Lower leg skin (tissue), 4 donors: ENCODE data around the gene TMEM212. TPM values are rescaled to one million over a fixed set of nuclear protein-coding genes. Genes with fewer than 3 reads are reported as not detected.

ENCODE experiments used
- DNase-seq, 2 donors: peaks; one replicate each; pipeline ENCODE4 v3.0.0-alpha.2; 2019; ENCODE audit warnings: low spot score in 2 of 2
- H3K4me3 ChIP-seq: fragments of 200-600 bp; sonication (generic); 2 replicates; pipeline ENCODE4 v1.5.1; 2017; ENCODE audit warnings: mild to moderate bottlenecking, low read depth; ENCODE audit not compliant: poor library complexity, severe bottlenecking
- CTCF ChIP-seq, 3 donors: fragments of 450-650 bp; IDR thresholded peaks; one replicate each; pipeline ENCODE4 v1.5.1; 2016; ENCODE audit warnings: antibody characterized with exemption in 3 of 3, mild to moderate bottlenecking in 3 of 3, moderate library complexity in 2 of 3
- POLR2A ChIP-seq, 2 donors: fragments of 450-650 bp; IDR thresholded peaks; one replicate each; pipeline ENCODE4 v1.6.1; 2016 to 2017; ENCODE audit warnings: antibody characterized with exemption in 2 of 2, mild to moderate bottlenecking in 1 of 2, moderate library complexity in 1 of 2
- WGBS, 2 donors: methylation state at CpG; one replicate each; pipeline ENCODE4 v1.1.5; 2018; 5-methylcytosine and 5-hydroxymethylcytosine counted together
- intact Hi-C: fragments of 100-400 bp; cut with DNase I; formaldehyde crosslinking; loops from one replicate; pipeline ENCODE4 v1.15.0; 2023; ENCODE audit warnings: low total_unique reads
- total RNA-seq, 4 donors: library from RNA; depleted of rRNA; stranded (reverse); fragments of >200 nt; gene quantifications; one replicate each; pipeline ENCODE4 v1.1.0, GENCODE V29; 2016

The TMEM212 gene
- total RNA-seq, 4 donors from 2014 or later, result not detected

GRCh38 chr3:171806200-171807128 is 36.7 kb upstream of the TMEM212 start:
- 57 to 70% methylated on average over 5 of the region's 5 CpGs for WGBS, 2 donors

GRCh38 chr3:171807129-171807675 is 35.9 kb upstream of the TMEM212 start:
- WGBS, 2 donors, result 95 to 96% methylated on average over 7 of the region's 7 CpGs
- intact Hi-C loops, result no loop called here
- no peak for TF ChIP-seq POLR2A (IDR thresholded peaks at IDR 0.05)
- no peak for TF ChIP-seq CTCF (IDR thresholded peaks at IDR 0.05)
- no peak overlapping the region for H3K4me3 ChIP-seq
- DNase-seq, result no peak

More at GRCh38 chr3:171806200-171807128, 36.7 kb upstream of the TMEM212 start:
- intact Hi-C loops, result no loop called here
- DNase-seq, result no peak
- H3K4me3 ChIP-seq, result no peak overlapping the region
- TF ChIP-seq POLR2A (IDR thresholded peaks at IDR 0.05), result no peak
- TF ChIP-seq CTCF (IDR thresholded peaks at IDR 0.05), result no peak

- no peak for DNase-seq
- TF ChIP-seq CTCF (IDR thresholded peaks at IDR 0.05) (no peak), POLR2A (IDR thresholded peaks at IDR 0.05) (no peak)
- 95 to 96% methylated on average over 6 of the region's 6 CpGs for WGBS, 2 donors
- intact Hi-C loops, result no loop called here
- no peak overlapping the region for H3K4me3 ChIP-seq
Observed at GRCh38 chr3:171807806-171808205, 35.3 kb upstream of the TMEM212 start.

GRCh38 chr3:171809611-171809860 is 33.6 kb upstream of the TMEM212 start:
- DNase-seq, result no peak
- H3K4me3 ChIP-seq, result peak overlapping the region; percentile 81
- WGBS, 2 donors, result 0 to 2% methylated on average over 10 to 11 of the region's 11 CpGs
- intact Hi-C loops, result no loop called here
- TF ChIP-seq POLR2A (IDR thresholded peaks at IDR 0.05), result no peak

GRCh38 chr3:171809861-171810628 is 33.1 kb upstream of the TMEM212 start, which contains the start of gene PLD1:
Gene PLD1 (minus strand): TSS chr3:171810483. CDS start chr3:171738051, 72,432 bp downstream.
- WGBS, 2 donors, result 0 to 1% methylated on average over 21 to 64 of the region's 78 CpGs
- no peak for TF ChIP-seq CTCF (IDR thresholded peaks at IDR 0.05)
- TF ChIP-seq POLR2A (IDR thresholded peaks at IDR 0.05), result no peak
- peak within 1 kb of the TSS; percentile 81 for H3K4me3 ChIP-seq
- DNase-seq, result peak; percentile 75 to 96
- intact Hi-C loops, result no loop called here
